ENCODE data around the gene NGEF.

The NGEF gene

GRCh38 chr2:232997749-232998665, 15.0 kb downstream of the NGEF start:
- no peak for DNase-seq

GRCh38 chr2:232994446-232994845, 18.6 kb downstream of the NGEF start:
- no peak for DNase-seq

GRCh38 chr2:232993231-232993821, 19.7 kb downstream of the NGEF start:
- no peak for DNase-seq

GRCh38 chr2:232986155-232986554, 26.9 kb downstream of the NGEF start:
- DNase-seq, result no peak

- DNase-seq, result no peak
Measured at GRCh38 chr2:232984451-232985207, 28.4 kb downstream of the NGEF start.

- no peak for DNase-seq
Measured at GRCh38 chr2:232983669-232984140, 29.4 kb downstream of the NGEF start.

- DNase-seq, result no peak
Measured at GRCh38 chr2:232982926-232983668, 30.0 kb downstream of the NGEF start.

- no peak for DNase-seq
Measured at GRCh38 chr2:232981767-232982360, 31.2 kb downstream of the NGEF start.

GRCh38 chr2:232981356-232981755, 31.7 kb downstream of the NGEF start:
- no peak for DNase-seq

GRCh38 chr2:232980683-232981082, 32.4 kb downstream of the NGEF start:
- DNase-seq, result no peak

- DNase-seq, result no peak
Measured at GRCh38 chr2:232979871-232980461, 33.1 kb downstream of the NGEF start.

- DNase-seq, result no peak
Measured at GRCh38 chr2:232977438-232977971, 35.6 kb downstream of the NGEF start.

- no peak for DNase-seq
Measured at GRCh38 chr2:232976666-232977437, 36.2 kb downstream of the NGEF start.

- no peak for DNase-seq
Measured at GRCh38 chr2:232976176-232976575, 36.9 kb downstream of the NGEF start.

GRCh38 chr2:232974396-232974795, 38.7 kb downstream of the NGEF start:
- no peak for DNase-seq

- no peak for DNase-seq
Measured at GRCh38 chr2:232973796-232974195, 39.3 kb downstream of the NGEF start.

- DNase-seq, result no peak
Measured at GRCh38 chr2:232973011-232973735, 39.9 kb downstream of the NGEF start.

GRCh38 chr2:232971744-232972143, 41.3 kb downstream of the NGEF start:
- DNase-seq, result no peak

- DNase-seq, result no peak
Measured at GRCh38 chr2:232970051-232970450, 43.0 kb downstream of the NGEF start.

GRCh38 chr2:232967474-232967873, 45.6 kb downstream of the NGEF start:
- DNase-seq, result no peak

Data from Kasumi-1 (cell line).